HG03139 (cell line): ENCODE measurements around the gene ANOS1.
"Not testable (repeated sequence)": the region's sequence is repeated elsewhere in the genome, so short reads cannot be mapped to it uniquely, and the experiment has no call there.

Experiments used
- ATAC-seq: cut with Tn5 transposase; IDR thresholded peaks from one replicate; pipeline ENCODE4 v1.9.1; 2021; ENCODE audit not compliant: unreplicated experiment

The ANOS1 gene

DNA sequence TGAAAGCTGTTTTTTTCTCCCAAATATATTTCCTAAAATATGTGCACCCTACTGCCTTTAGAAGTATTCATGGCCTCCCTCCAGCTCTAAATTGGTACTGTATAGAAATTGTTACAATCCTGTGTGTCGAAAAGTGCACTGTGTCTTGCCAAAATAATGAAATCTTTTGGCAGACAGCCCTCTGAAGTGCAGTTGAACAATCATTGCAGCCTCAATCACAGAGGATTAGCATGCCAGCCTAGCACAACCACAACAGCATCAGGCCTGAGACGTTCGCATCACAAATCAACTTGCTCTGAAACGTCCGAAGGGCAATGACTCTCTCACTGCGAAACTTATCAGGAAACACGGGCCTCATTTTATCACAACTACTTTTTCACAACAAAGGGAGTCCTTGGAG lies 99.0 kb downstream of the ANOS1 start:
- ATAC-seq = no peak

GRCh38 chrX:8629871-8630270 lies 102.1 kb downstream of the ANOS1 start:
- ATAC-seq = no peak

GRCh38 chrX:8627796-8628195 lies 104.1 kb downstream of the ANOS1 start:
- no peak for ATAC-seq

GRCh38 chrX:8607326-8607725 lies 124.6 kb downstream of the ANOS1 start:
- ATAC-seq = no peak

GRCh38 chrX:8604131-8604530 lies 127.8 kb downstream of the ANOS1 start:
- no peak for ATAC-seq

DNA sequence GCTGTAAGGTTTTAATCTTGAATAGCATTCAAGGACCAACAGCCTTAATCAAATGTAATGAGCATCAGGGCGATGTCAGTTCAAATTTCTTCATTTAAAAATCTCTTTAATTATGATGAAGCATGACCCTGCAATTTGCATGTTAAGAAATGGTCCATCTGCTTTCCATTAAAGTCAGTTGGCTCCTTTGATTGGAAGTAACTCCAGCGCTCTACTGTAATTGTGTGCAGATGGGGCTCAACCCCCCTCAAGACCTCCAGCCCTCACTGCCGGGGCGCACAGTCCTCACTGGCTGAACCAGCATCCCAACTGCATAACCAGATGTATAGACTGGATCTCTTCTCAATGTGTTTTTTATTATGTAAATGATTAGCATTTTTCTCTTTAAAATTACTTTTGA lies 140.4 kb downstream of the ANOS1 start:
- no peak for ATAC-seq

DNA sequence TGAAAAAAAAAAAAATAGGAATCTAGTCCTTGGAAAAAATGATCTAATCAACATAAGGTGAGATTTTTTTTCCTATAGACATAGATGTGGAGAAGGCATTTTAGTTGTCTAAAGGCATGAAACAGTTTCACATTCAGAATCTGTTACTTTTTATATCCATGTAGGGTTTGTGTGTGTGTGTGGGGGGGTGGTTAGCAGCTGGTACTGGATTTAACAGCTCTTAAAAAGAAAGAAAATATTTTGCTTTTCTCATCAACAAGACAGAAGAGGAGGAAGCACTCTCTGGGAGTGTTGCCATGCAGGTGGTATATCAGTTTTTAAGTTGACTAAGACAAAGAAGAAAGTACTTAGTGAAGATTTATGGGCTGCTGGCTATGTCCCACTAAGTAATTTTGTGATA lies 145.0 kb downstream of the ANOS1 start:
- no peak for ATAC-seq

DNA sequence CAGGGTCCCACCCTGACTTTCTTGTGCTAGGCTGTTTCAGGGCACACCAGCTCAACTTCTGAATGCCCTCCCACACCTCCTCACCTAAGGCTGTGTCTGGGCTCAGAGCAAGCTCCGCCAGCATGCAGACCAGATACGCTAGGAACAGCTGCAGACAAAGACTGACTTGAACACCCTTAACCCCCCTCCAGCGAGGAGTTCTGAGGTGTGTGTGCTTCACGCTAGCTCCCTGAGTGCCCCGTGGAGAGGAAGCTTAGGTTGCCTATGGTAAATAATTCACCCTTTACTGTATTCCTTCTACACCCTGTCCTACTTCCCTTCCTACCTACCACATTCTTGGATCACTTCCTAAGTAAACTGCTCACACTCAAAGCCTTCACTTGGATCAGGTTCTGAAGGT lies 152.3 kb downstream of the ANOS1 start:
- ATAC-seq = no peak

- ATAC-seq = no peak
These were observed 155.1 kb downstream of the ANOS1 start for GRCh38 chrX:8576821-8577220.

- ATAC-seq = no peak
These were observed 166.2 kb downstream of the ANOS1 start for GRCh38 chrX:8565729-8566128.

- ATAC-seq = no peak
These were observed 183.5 kb downstream of the ANOS1 start for GRCh38 chrX:8548446-8548845.

- ATAC-seq = no peak
These were observed 185.2 kb downstream of the ANOS1 start for GRCh38 chrX:8546715-8547114.

DNA sequence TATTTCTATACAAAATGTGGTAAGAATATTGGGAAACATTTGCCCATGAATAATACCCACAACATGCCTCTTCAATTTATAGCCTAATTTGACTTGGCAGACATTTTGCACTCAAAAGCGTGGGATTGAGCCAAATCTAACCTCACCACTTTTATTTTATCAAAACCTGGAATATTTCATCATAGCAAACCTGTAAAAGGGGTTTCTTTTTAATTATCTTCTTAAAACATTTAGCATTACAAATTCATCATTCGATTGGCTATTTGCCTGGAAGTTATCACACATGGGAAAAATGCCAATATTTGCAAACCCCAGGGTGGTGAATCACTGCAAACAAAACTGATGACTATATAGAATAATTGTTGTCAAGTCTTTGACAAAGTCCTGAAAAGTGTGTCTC lies 211.1 kb downstream of the ANOS1 start:
- ATAC-seq = no peak

DNA sequence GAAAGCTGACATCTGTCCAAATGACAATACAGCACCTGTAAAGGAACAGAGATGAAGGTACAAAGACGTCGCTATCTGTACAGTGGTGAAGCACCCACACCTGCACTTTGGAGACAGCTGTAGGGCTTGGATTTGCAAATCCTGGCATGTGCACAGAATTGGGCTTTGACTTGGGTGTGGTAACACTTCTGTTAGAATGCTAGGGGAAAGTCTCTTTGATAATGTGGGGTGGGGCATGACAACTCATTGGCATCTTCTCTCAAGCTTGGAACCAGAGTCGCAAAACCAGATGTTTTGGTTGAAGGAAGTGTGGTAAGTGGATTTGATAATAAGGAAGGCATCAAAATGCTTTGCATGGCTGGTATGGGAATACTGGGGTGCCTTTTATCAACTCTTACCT lies 211.8 kb downstream of the ANOS1 start:
- ATAC-seq = no peak

DNA sequence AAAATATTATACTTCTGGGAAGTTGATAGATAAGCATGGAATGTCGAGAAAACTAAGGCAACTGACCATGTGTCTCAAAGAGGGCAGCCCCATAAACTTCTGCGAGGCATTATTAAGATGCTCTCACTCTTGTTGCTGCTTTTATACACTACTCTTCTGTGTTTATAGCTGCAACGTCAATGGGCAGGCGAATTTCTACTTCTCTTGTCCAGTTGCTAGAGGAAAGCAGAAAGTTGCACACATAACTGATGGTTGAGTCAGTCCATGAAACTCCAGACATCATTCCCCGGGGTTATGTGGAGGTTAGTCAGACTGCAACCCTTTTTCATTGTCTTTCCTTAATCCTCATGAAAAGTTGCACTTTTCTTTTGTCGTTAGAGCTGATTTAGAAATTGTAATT lies 227.5 kb downstream of the ANOS1 start:
- ATAC-seq = no peak

DNA sequence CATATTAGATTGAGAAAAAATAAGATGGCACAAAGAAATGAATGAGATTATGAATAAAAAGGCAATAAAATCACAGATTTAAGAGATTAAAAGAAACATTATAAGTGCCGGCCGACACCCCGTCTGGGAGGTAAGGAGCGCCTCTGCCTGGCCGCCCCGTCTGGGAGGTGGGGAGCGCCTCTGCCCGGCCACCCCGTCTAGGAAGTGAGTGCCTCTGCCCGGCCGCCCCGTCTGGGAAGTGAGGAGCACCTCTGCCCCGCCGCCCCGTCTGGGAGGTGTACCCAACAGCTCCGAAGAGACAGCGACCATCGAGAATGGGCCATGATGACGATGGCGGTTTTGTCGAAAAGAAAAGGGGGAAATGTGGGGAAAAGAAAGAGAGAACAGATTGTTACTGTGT lies 229.8 kb downstream of the ANOS1 start:
- ATAC-seq = not testable (repeated sequence)

GRCh38 chrX:8500203-8500602 lies 231.7 kb downstream of the ANOS1 start:
- no peak for ATAC-seq

DNA sequence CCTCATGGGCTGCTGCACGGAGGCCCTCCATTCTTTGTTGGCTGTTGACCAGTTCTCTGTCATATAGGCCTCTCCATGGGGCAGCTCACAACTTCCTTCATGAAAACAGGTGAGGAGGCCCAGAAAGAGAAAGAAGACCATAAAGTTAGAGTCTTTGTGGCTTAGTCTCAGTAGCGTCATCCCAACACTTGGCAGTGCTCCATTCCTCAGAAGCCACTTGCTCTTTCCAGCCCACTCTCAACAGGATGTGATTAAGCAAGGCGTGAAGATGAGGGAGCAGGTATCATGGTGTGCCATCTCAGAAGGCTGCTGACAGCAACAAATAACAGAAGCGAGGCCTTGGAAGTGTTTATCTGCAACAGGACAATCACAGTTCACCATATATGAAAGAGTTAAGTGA lies 236.9 kb downstream of the ANOS1 start:
- not testable (repeated sequence) for ATAC-seq

DNA sequence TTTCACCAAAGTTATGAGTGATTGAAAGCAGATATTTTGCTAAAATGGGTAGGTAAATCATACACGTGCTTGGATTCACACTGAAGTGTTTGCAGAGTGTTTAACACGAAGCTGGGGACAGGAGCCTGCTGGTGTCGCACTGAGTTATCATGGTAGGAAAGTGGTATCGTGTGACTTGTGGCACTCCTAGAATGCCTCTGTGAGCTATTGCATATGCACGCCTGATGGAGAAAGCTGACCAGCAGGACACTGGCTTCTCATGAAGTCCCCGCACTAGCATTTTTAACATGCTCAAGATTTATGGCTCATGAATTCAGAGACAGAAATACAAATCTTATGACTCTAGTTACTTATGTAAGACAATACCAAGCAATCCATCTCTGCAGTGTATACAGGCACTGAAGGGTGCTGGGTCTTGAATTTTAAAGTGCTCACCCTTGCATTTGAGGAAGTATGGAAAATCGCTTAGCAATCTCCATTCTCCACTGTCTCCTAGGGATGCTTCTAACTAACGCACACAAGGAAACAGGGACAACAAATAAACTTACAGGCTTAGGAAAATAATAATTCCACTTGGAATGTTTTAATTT lies 247.5 kb downstream of the ANOS1 start:
- ATAC-seq = no peak
